Neutrophil (primary cell): Measurements from ENCODE around the gene EN1.

Experiments
- H3K27ac ChIP-seq: fragments of 200-600 bp; sonication (generic); 2 replicates; pipeline ENCODE4 v1.5.1; 2016; ENCODE audit warnings: mild to moderate bottlenecking, moderate library complexity
- H3K27me3 ChIP-seq: fragments of 200-600 bp; sonication (generic); 2 replicates; pipeline ENCODE4 v1.6.0; 2016; ENCODE audit warnings: mild to moderate bottlenecking
- H3K36me3 ChIP-seq: fragments of 200-600 bp; sonication (generic); 2 replicates; pipeline ENCODE4 v1.5.1; 2017
- H3K4me1 ChIP-seq, 2 experiments: fragments of 200-600 bp in 1 of 2; sonication (generic) in 1 of 2; 1 replicate in 1 of 2; 2 replicates in 1 of 2; pipeline versions ENCODE4 v1.5.1 to v1.6.1; 2013 to 2016; ENCODE audit warnings: low read depth in 1 of 2, low read length in 1 of 2, mild to moderate bottlenecking in 1 of 2, moderate library complexity in 1 of 2; ENCODE audit not compliant: control insufficient read depth in 1 of 2, insufficient read depth in 1 of 2
- H3K4me3 ChIP-seq, 2 experiments: fragments of 200-600 bp in 1 of 2; sonication (generic) in 1 of 2; 1 replicate in 1 of 2; 2 replicates in 1 of 2; pipeline ENCODE4 v1.5.1; 2013 to 2016; ENCODE audit warnings: low read depth in 1 of 2, low read length in 1 of 2, mild to moderate bottlenecking in 1 of 2, moderate library complexity in 1 of 2
- H3K9me3 ChIP-seq: fragments of 200-600 bp; sonication (generic); 2 replicates; pipeline ENCODE4 v1.5.1; 2016
- CTCF ChIP-seq: fragments of 200-600 bp; sonication (generic); IDR thresholded peaks from 2 replicates; pipeline ENCODE4 v1.5.1; 2016; ENCODE audit warnings: antibody characterized with exemption

Gene EN1

GRCh38 chr2:118837621-118838020, 9.8 kb downstream of the EN1 start:
- TF ChIP-seq CTCF: no peak
- Histone ChIP-seq H3K4me1 (peaks cover 2 to 10% of the 10 kb centered on the region in 2 experiments), H3K27ac (no peak overlapping the region), H3K9me3 (no peaks in the 10 kb centered on the region), H3K4me3 (no peak overlapping the region), H3K27me3 (peaks cover 100% of the 10 kb centered on the region), H3K36me3 (no peaks in the 10 kb centered on the region)

GRCh38 chr2:118837067-118837466, 10.4 kb downstream of the EN1 start:
- Histone ChIP-seq H3K9me3 (no peaks in the 10 kb centered on the region), H3K27ac (no peak overlapping the region), H3K4me1 (peaks cover 0 to 7% of the 10 kb centered on the region in 2 experiments), H3K4me3 (no peak overlapping the region), H3K36me3 (no peaks in the 10 kb centered on the region), H3K27me3 (peaks cover 100% of the 10 kb centered on the region)
- no peak for TF ChIP-seq CTCF

GRCh38 chr2:118836411-118836930, 11.0 kb downstream of the EN1 start:
- Histone ChIP-seq H3K27ac (no peak overlapping the region), H3K4me3 (no peak overlapping the region), H3K27me3 (peaks cover 100% of the 10 kb centered on the region)

GRCh38 chr2:118835746-118836410, 11.6 kb downstream of the EN1 start:
- TF ChIP-seq CTCF: no peak
- no peaks in the 10 kb centered on the region for H3K36me3 ChIP-seq
- no peak overlapping the region for H3K4me3 ChIP-seq
- H3K4me1 ChIP-seq: peaks cover 0 to 4% of the 10 kb centered on the region in 2 experiments
- no peaks in the 10 kb centered on the region for H3K9me3 ChIP-seq
- no peak overlapping the region for H3K27ac ChIP-seq
- H3K27me3 ChIP-seq: peaks cover 100% of the 10 kb centered on the region

More at GRCh38 chr2:118836411-118836930, 11.0 kb downstream of the EN1 start:
- no peak for TF ChIP-seq CTCF
- H3K36me3 ChIP-seq: no peaks in the 10 kb centered on the region
- H3K4me1 ChIP-seq: peaks cover 0 to 4% of the 10 kb centered on the region in 2 experiments
- no peaks in the 10 kb centered on the region for H3K9me3 ChIP-seq

- TF ChIP-seq CTCF: no peak
- Histone ChIP-seq H3K4me3 (no peak overlapping the region), H3K27ac (no peak overlapping the region), H3K9me3 (no peaks in the 10 kb centered on the region), H3K27me3 (peaks cover 100% of the 10 kb centered on the region), H3K36me3 (no peaks in the 10 kb centered on the region), H3K4me1 (peaks cover 0 to 4% of the 10 kb centered on the region in 2 experiments)
These were observed 12.3 kb downstream of the EN1 start for GRCh38 chr2:118834901-118835745.
